Breast epithelium (tissue), 4 donors: Measurements from ENCODE around the gene PIK3R2. TPM values are rescaled to one million over a fixed set of nuclear protein-coding genes. Genes with fewer than 3 reads are reported as not detected.

ENCODE experiments used
- DNase-seq, 2 donors: peaks; one replicate each; pipeline ENCODE4 v3.0.0-alpha.2; 2019; ENCODE audit warnings: low spot score in 2 of 2
- H3K27ac ChIP-seq, 2 donors: fragments of 200-600 bp; sonication (generic) in 1 of 2; one replicate each; pipeline ENCODE4 v1.5.1; 2016 to 2019; ENCODE audit warnings: mild to moderate bottlenecking in 1 of 2
- H3K27me3 ChIP-seq, 2 donors: fragments of 200-600 bp; sonication (generic) in 1 of 2; one replicate each; pipeline versions ENCODE4 v1.5.1 to v1.6.0; 2017 to 2019; ENCODE audit warnings: control low read depth in 1 of 2, mild to moderate bottlenecking in 1 of 2
- H3K36me3 ChIP-seq: fragments of 200-600 bp; one replicate; pipeline ENCODE4 v1.5.1; 2019
- H3K4me1 ChIP-seq, 2 donors: fragments of 200-600 bp; sonication (generic); one replicate each; pipeline ENCODE4 v1.5.1; 2016 to 2019; ENCODE audit warnings: control low read depth in 1 of 2
- H3K4me3 ChIP-seq, 3 donors: fragments of 200-600 bp; sonication (generic); 1 replicate in 2 of 3; 2 replicates in 1 of 3; pipeline ENCODE4 v1.5.1; 2016 to 2019; ENCODE audit warnings: mild to moderate bottlenecking in 3 of 3, moderate library complexity in 2 of 3
- H3K9me3 ChIP-seq, 2 donors: fragments of 200-600 bp; sonication (generic) in 1 of 2; one replicate each; pipeline ENCODE4 v1.5.1; 2016 to 2019; ENCODE audit warnings: control low read depth in 1 of 2
- CTCF ChIP-seq, 3 donors: fragments of 450-650 bp; IDR thresholded peaks; one replicate each; pipeline ENCODE4 v1.5.1; 2016 to 2017; ENCODE audit warnings: antibody characterized with exemption in 3 of 3, mild to moderate bottlenecking in 3 of 3, moderate library complexity in 3 of 3
- POLR2A ChIP-seq: fragments of 450-650 bp; IDR thresholded peaks from one replicate; pipeline ENCODE4 v1.6.1; 2016; ENCODE audit warnings: antibody characterized with exemption, mild to moderate bottlenecking, moderate library complexity
- POLR2AphosphoS5 ChIP-seq, 3 donors: sonication (generic); formaldehyde crosslinking; IDR thresholded peaks; one replicate each; pipeline ENCODE4 v1.6.1; 2017; ENCODE audit warnings: antibody characterized with exemption in 3 of 3
- intact Hi-C: fragments of 100-400 bp; cut with DNase I; formaldehyde crosslinking; loops from one replicate; pipeline ENCODE4 v1.15.1; 2023; ENCODE audit warnings: low total_unique reads
- total RNA-seq, 3 donors: library from RNA; depleted of rRNA; stranded (reverse); fragments of >200 nt; gene quantifications; one replicate each; pipeline ENCODE4 v1.1.0, GENCODE V29; 2016

The PIK3R2 gene
- total RNA-seq, 3 donors from 2014 or later, result 8.6 to 12.1 (median 8.8) TPM

DNA sequence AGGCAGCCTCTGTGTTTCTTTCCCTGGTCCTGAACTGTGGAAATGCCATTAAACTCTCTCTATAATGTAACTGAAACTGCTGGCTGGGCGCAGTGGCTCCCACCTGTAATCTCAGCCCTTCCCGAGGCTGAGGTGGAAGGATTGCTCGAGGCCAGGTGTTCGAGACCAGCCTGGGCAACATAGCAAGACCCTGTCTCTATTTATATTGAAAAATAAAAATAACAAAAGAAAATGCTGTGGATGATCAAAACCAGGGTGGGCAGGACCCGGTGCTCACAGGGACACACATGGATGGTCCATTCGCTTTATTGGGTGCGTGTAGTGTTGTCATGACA lies 43.5 kb downstream of the PIK3R2 start:
- Histone ChIP-seq H3K9me3 (no peaks in the 10 kb centered on the region), H3K4me1 (peaks cover 0 to 8% of the 10 kb centered on the region in 2 donors), H3K4me3 (no peak overlapping the region), H3K27ac (no peak overlapping the region), H3K36me3 (no peaks in the 10 kb centered on the region), H3K27me3 (no peaks in the 10 kb centered on the region)
- intact Hi-C loops, result no loop called here
- DNase-seq, result no peak
- TF ChIP-seq CTCF (IDR thresholded peaks at IDR 0.05), result no peak
- no peak for TF ChIP-seq POLR2AphosphoS5 (IDR thresholded peaks at IDR 0.05)
- TF ChIP-seq POLR2A, result no peak

DNA sequence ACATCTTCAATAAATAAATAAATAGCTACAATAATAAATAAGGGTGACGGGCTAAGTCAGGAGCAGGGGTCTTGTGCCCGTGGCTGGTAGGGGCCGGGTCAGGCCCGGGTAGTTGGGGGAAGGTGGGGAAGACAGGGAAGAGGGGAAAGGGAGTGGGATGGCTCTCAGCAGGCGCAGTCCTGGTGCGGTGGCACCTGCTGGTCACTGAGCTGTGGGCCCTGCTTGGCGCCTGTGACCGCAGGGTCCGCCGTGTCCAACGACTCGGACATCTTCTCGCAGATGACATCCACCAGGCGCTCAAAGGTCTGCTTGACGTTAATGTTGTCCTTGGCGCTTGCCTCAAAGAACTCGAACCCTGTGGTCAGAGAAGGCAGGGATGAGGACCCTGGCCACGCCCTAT lies 44.3 kb downstream of the PIK3R2 start:
- Histone ChIP-seq H3K27ac (no peak overlapping the region), H3K4me1 (peaks cover under 1 to 6% of the 10 kb centered on the region in 2 donors), H3K27me3 (no peaks in the 10 kb centered on the region), H3K36me3 (no peaks in the 10 kb centered on the region), H3K4me3 (no peak overlapping the region), H3K9me3 (no peaks in the 10 kb centered on the region)
- no peak for DNase-seq
- TF ChIP-seq POLR2AphosphoS5 (IDR thresholded peaks at IDR 0.05) (no peak), POLR2A (no peak), CTCF (IDR thresholded peaks at IDR 0.05) (no peak)
- intact Hi-C loops, result no loop called here

DNA sequence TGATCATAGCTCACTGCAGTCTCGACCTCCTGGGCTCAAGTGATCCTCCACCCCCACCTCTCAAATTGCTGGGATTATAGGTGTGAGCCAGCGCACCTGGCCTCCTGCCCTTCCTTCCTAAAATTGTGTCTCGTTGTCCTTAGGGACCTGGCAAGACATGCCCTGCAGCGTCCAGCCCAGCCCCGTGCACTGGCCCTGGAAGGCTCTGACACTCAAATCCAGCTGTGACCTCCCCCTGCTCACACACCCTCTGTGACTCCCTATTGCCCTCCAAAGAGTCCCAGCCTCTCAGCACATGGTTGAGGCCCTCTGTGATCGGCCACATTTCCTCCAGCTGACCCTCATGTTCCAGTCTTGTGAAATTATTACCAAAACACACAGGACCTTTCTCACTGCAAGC lies 45.0 kb downstream of the PIK3R2 start:
- no peak for DNase-seq
- Histone ChIP-seq H3K36me3 (no peaks in the 10 kb centered on the region), H3K4me1 (peaks cover 3 to 6% of the 10 kb centered on the region in 2 donors), H3K27me3 (no peaks in the 10 kb centered on the region), H3K27ac (no peak overlapping the region), H3K9me3 (no peaks in the 10 kb centered on the region), H3K4me3 (no peak overlapping the region)
- TF ChIP-seq POLR2A (no peak), POLR2AphosphoS5 (IDR thresholded peaks at IDR 0.05) (no peak), CTCF (IDR thresholded peaks at IDR 0.05) (no peak)
- intact Hi-C loops, result no loop called here

- no peak for DNase-seq
- no peaks in the 10 kb centered on the region for H3K36me3 ChIP-seq
- peaks cover 3 to 10% of the 10 kb centered on the region in 2 donors for H3K4me1 ChIP-seq
- H3K4me3 ChIP-seq, result no peak overlapping the region
- no peaks in the 10 kb centered on the region for H3K9me3 ChIP-seq
- intact Hi-C loops, result no loop called here
- no peaks in the 10 kb centered on the region for H3K27me3 ChIP-seq
- TF ChIP-seq POLR2AphosphoS5 (IDR thresholded peaks at IDR 0.05), result no peak
- TF ChIP-seq POLR2A, result no peak
- no peak for TF ChIP-seq CTCF (IDR thresholded peaks at IDR 0.05)
- H3K27ac ChIP-seq, result no peak overlapping the region
Observed at GRCh38 chr19:18198374-18198773, 45.4 kb downstream of the PIK3R2 start.

GRCh38 chr19:18202397-18202777 lies 49.4 kb downstream of the PIK3R2 start:
- no peak for DNase-seq
- TF ChIP-seq POLR2AphosphoS5 (IDR thresholded peaks at IDR 0.05), result no peak
- TF ChIP-seq POLR2A, result no peak
- TF ChIP-seq CTCF (IDR thresholded peaks at IDR 0.05), result no peak
- no peak overlapping the region for H3K27ac ChIP-seq
- H3K27me3 ChIP-seq, result no peaks in the 10 kb centered on the region
- no peaks in the 10 kb centered on the region for H3K9me3 ChIP-seq
- H3K4me3 ChIP-seq, result peak overlapping the region in 1 of 3 donors; percentile 77
- H3K36me3 ChIP-seq, result no peaks in the 10 kb centered on the region
- H3K4me1 ChIP-seq, result peaks cover 0 to 17% of the 10 kb centered on the region in 2 donors
- intact Hi-C loops, result no loop called here
